ENCODE data around the gene STXBP2.

The STXBP2 gene

DNA sequence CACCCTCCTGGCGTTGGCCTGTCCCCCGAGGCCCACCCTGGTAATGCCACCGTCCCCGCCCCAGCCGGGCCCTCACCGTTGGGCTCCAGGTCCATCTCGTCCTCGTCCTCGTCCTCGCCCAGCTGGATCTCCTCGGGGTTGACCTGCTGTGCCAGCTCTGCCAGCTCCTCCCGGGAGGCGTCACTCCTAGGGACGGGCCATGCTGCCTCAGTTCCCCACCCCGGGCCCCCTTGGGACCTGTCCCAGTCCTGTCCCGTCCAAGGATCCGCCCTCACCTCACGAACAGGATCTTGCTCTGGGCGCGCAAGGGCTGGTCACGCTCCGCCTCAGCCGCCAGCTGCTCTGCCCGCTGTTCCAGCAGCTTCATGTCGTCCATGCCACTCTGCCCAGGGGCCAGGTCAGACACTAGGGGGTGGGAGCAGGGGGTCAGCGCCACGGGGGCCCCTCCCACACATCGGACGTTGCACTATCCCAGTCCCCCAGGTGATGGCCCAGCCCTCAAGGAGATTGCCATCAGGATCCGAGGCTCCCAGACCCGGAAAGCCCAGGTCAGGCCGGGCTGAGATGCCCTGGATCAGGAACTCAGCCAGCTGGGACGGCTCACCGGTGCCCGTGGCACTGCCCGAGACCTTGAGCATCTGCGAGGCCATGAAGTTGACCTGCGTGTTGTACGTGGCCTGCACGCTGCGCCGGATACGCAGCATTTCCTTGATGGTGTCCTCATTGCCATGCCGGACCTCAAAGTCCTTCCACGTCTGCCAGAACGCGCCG, 17.1 kb upstream of the STXBP2 start:
- no peak overlapping the region for H3K4me3 ChIP-seq (replicated peaks in 1 of 2; ENCODE audit: low read depth in 2 of 2, low read length in 2 of 2)
- no peak for TF ChIP-seq CTCF (IDR thresholded peaks at IDR 0.05; ENCODE audit: low read depth, low read length)
- no peak for DNase-seq (ENCODE audit: low read depth in 2 of 2)

GRCh38 chr19:7620442-7621412, 16.2 kb upstream of the STXBP2 start:
- DNase-seq (ENCODE audit: low read depth in 2 of 2), result no peak
- H3K4me3 ChIP-seq (replicated peaks in 1 of 2; ENCODE audit: low read depth in 2 of 2, low read length in 2 of 2), result no peak overlapping the region
- no peak for TF ChIP-seq CTCF (IDR thresholded peaks at IDR 0.05; ENCODE audit: low read depth, low read length)

GRCh38 chr19:7622933-7623685, 13.8 kb upstream of the STXBP2 start:
- TF ChIP-seq CTCF (IDR thresholded peaks at IDR 0.05; ENCODE audit: low read depth, low read length), result no peak
- no peak overlapping the region for H3K4me3 ChIP-seq (replicated peaks in 1 of 2; ENCODE audit: low read depth in 2 of 2, low read length in 2 of 2)
- no peak for DNase-seq (ENCODE audit: low read depth in 2 of 2)

- DNase-seq (ENCODE audit: low read depth in 2 of 2), result no peak
- no peak for TF ChIP-seq CTCF (IDR thresholded peaks at IDR 0.05; ENCODE audit: low read depth, low read length)
- H3K4me3 ChIP-seq (replicated peaks in 1 of 2; ENCODE audit: low read depth in 2 of 2, low read length in 2 of 2), result no peak overlapping the region
Measured at GRCh38 chr19:7623725-7624603, 12.9 kb upstream of the STXBP2 start.

GRCh38 chr19:7624810-7625209, 12.1 kb upstream of the STXBP2 start:
- DNase-seq (ENCODE audit: low read depth in 2 of 2), result no peak
- no peak overlapping the region for H3K4me3 ChIP-seq (replicated peaks in 1 of 2; ENCODE audit: low read depth in 2 of 2, low read length in 2 of 2)

More at GRCh38 chr19:7624810-7625209, 12.1 kb upstream of the STXBP2 start:
- TF ChIP-seq CTCF (IDR thresholded peaks at IDR 0.05; ENCODE audit: low read depth, low read length), result no peak
